ENCODE measurements around the gene NIP7.
A peak's percentile ranks its signal among the peaks of the same experiment; 100 is the strongest.

DNA sequence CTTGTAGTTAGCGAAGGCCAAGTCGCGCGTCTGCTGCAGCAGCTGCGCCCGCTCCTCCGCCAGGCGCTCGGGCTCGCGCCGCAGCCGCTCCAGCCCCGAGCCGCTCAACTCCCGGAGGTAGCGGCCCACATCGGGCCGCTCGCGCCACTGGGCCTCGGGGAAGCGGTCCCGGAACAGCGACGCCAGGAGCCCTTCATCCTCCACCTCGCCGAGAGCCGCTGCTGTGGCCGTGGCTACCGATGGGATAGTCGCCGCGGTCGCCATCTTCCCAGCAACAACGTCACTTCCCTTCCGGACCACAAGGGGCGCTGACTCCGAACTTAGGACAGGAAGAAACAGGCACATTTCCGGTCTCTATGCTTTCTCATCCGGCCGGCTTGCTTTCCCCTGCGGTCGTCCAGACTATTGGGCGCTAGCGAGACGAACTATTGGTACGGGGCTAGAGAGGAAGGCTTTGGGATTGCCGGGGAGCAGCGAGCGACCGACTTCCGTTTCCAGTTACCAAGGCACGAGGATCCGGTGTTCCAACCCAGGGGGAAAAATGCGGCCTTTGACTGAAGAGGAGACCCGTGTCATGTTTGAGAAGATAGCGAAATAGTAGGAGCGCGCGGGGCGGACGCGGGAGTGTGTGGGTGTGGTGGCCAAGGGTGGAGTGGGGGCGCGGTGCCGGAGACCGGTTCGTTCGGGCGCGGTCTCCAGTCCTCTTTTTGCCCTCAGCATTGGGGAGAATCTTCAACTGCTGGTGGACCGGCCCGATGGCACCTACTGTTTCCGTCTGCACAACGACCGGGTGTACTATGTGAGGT lies at the start of gene NIP7, which contains the start of gene COG8:
- TF ChIP-seq POLR2AphosphoS5 (IDR thresholded peaks at IDR 0.05; ENCODE audit: insufficient read depth, low read depth, low read length), result peak; percentile 96
- TF ChIP-seq, protein P1, sequence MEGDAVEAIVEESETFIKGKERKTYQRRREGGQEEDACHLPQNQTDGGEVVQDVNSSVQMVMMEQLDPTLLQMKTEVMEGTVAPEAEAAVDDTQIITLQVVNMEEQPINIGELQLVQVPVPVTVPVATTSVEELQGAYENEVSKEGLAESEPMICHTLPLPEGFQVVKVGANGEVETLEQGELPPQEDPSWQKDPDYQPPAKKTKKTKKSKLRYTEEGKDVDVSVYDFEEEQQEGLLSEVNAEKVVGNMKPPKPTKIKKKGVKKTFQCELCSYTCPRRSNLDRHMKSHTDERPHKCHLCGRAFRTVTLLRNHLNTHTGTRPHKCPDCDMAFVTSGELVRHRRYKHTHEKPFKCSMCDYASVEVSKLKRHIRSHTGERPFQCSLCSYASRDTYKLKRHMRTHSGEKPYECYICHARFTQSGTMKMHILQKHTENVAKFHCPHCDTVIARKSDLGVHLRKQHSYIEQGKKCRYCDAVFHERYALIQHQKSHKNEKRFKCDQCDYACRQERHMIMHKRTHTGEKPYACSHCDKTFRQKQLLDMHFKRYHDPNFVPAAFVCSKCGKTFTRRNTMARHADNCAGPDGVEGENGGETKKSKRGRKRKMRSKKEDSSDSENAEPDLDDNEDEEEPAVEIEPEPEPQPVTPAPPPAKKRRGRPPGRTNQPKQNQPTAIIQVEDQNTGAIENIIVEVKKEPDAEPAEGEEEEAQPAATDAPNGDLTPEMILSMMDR (IDR thresholded peaks at IDR 0.05; ENCODE audit: extremely low read depth in 1 of 2, insufficient read depth in 1 of 2, low read depth in 1 of 2, low read length in 2 of 2), result peak; percentile 82 to 87
- no peak for TF ChIP-seq GATA2 (IDR thresholded peaks at IDR 0.05; ENCODE audit: insufficient read depth, insufficient read length, low read depth, low read length)
- no peak for TF ChIP-seq EZH2 (IDR thresholded peaks at IDR 0.05; ENCODE audit: borderline replicate concordance, low read depth, low read length, severe bottlenecking)
